ENCODE measurements around the gene TOR1AIP2. TPM values are rescaled to one million over a fixed set of nuclear protein-coding genes. Genes with fewer than 3 reads are reported as not detected.

TOR1AIP2 gene
- total and polyA plus RNA-seq, 10 of the 15 experiments (the other 5 are each of a cell fraction or from before 2014, with no cell fraction given), result 5.3 to 38.9 (median 15.4) TPM

DNA sequence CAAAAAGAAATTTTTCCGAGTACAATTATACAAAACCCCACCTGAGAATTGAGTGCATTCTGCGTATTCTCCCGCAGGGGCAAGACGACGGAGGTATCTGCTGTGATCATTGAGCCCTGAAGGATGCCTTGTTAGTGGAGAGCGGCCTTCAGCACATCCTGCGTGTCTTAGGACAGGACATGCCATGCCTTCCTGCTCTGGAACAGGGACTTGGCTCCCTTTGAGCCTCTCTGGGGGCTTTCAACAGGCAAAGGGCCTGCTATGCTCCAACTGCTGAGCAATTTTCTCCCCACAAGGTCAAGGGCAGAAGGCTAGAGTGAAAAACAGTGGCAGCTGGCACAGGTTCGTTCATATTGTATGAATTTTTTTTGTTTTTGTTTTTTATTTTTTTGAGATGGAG is 52.4 kb downstream of the TOR1AIP2 start:
- no peak overlapping the region for H3K4me2 ChIP-seq (ENCODE audit: control insufficient read depth, insufficient read depth)
- intact Hi-C loops (cut with micrococcal nuclease; ENCODE audit: unreplicated experiment), result no loop called here
- SMC1A ChIA-PET (ENCODE audit: uncharacterized antibody, unreplicated experiment), result no interaction called here
- H3K4me1 ChIP-seq (ENCODE audit: control insufficient read depth, insufficient read depth, low read length), result no peaks in the 10 kb centered on the region
- RAD21 ChIA-PET (ENCODE audit: unreplicated experiment), result no interaction called here
- H2AFZ ChIP-seq (ENCODE audit: control insufficient read depth, low read depth, low read length), result no peak overlapping the region
- no peaks in the 10 kb centered on the region for H3K36me3 ChIP-seq (ENCODE audit: control insufficient read depth in 2 of 2, insufficient read depth in 2 of 2, low read length in 1 of 2)
- no TSS peak for BruUV-seq (replicated peaks)
- no peaks in the 10 kb centered on the region for H3K9me3 ChIP-seq (replicated peaks; ENCODE audit: control insufficient read depth, insufficient read depth, low read length)
- WGBS (ENCODE audit: insufficient coverage, insufficient replicate concordance, low lambda C conversion rate, missing lambda C conversion rate), result 34% methylated on average over 8 of the region's 8 CpGs
- CTCF ChIA-PET, result interaction anchor here (2.9 kb wide), 1 partner anchor 11 kb away, joined by 22 read pairs; no protein-coding TSS in a partner anchor
- no peaks in the 10 kb centered on the region for H3K79me2 ChIP-seq (ENCODE audit: control insufficient read depth, insufficient read depth, low read length)
- in situ Hi-C loops (cut with MboI), result no loop called here
- H3K27ac ChIP-seq (ENCODE audit: control insufficient read depth, insufficient read depth), result no peak overlapping the region
- no peak for DNase-seq (ENCODE audit: low read depth, low spot score)
- no peak overlapping the region for H3K9ac ChIP-seq (ENCODE audit: control insufficient read depth, insufficient read depth, low read length)
- no peaks in the 10 kb centered on the region for H4K20me1 ChIP-seq (ENCODE audit: control insufficient read depth, insufficient read depth)
- no peak overlapping the region for H3K4me3 ChIP-seq
- no peaks in the 10 kb centered on the region; a peak in 1 of 4 replicates for H3K27me3 ChIP-seq (replicated peaks in 1 of 2; ENCODE audit: control insufficient read depth in 2 of 2, insufficient read depth in 2 of 2, low read length in 1 of 2)
- ATAC-seq, result no peak
- TF ChIP-seq SMARCA5 (IDR thresholded peaks at IDR 0.05) (no peak), SPI1 (IDR thresholded peaks at IDR 0.05; ENCODE audit: borderline replicate concordance, insufficient read depth, low read depth, low read length) (no peak), EED (IDR thresholded peaks at IDR 0.05; ENCODE audit: low read depth) (no peak), ZNF622 (IDR thresholded peaks at IDR 0.05) (no peak), DPF2 (IDR thresholded peaks at IDR 0.05) (no peak), YBX1 (IDR thresholded peaks at IDR 0.05) (no peak), SUPT20H (IDR thresholded peaks at IDR 0.05; ENCODE audit: borderline replicate concordance, control insufficient read depth, low read depth, low read length) (no peak), BACH1 (IDR thresholded peaks at IDR 0.05; ENCODE audit: borderline replicate concordance) (no peak), WRNIP1 (IDR thresholded peaks at IDR 0.05; ENCODE audit: borderline replicate concordance, low read depth, low read length) (no peak), TCF12 (IDR thresholded peaks at IDR 0.05; ENCODE audit: low read depth, low read length) (no peak), SUZ12 (IDR thresholded peaks at IDR 0.05; ENCODE audit: unreplicated experiment) (no peak), PAX5 (IDR thresholded peaks at IDR 0.05; ENCODE audit: borderline replicate concordance, low read depth, low read length) (no peak), NFIC (IDR thresholded peaks at IDR 0.05; ENCODE audit: low read depth, low read length) (no peak), MTA3 (IDR thresholded peaks at IDR 0.05; ENCODE audit: borderline replicate concordance, low read length) (no peak)
- TF ChIP-seq, protein P1, sequence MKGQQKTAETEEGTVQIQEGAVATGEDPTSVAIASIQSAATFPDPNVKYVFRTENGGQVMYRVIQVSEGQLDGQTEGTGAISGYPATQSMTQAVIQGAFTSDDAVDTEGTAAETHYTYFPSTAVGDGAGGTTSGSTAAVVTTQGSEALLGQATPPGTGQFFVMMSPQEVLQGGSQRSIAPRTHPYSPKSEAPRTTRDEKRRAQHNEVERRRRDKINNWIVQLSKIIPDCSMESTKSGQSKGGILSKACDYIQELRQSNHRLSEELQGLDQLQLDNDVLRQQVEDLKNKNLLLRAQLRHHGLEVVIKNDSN (IDR thresholded peaks at IDR 0.05; ENCODE audit: borderline replicate concordance, extremely low read length, insufficient read depth, low read depth, low read length), result no peak
- TF ChIP-seq, protein P2, sequence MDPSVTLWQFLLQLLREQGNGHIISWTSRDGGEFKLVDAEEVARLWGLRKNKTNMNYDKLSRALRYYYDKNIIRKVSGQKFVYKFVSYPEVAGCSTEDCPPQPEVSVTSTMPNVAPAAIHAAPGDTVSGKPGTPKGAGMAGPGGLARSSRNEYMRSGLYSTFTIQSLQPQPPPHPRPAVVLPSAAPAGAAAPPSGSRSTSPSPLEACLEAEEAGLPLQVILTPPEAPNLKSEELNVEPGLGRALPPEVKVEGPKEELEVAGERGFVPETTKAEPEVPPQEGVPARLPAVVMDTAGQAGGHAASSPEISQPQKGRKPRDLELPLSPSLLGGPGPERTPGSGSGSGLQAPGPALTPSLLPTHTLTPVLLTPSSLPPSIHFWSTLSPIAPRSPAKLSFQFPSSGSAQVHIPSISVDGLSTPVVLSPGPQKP (IDR thresholded peaks at IDR 0.05; ENCODE audit: low read depth, low read length), result no peak
- POLR2A ChIA-PET, result no interaction called here
- FAIRE-seq, result no peak
